ENCODE results near the gene USP13.

USP13 gene

DNA sequence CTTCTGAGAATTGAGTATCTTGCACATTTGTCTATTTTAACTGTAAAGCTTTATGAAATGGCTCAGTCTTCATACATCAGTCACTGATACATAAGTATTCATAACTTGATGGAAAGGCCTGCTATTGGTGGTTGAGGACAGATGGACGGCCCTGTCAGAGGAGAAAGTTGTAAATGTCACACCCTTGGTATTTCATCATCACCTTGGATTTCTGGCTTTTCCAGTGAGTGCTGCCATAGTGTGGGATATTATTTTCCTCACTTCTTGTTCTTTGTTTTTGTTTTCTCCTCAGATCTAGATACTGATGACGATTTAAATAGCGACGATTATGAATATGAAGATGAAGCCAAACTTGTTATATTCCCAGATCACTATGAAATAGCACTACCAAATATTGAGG, 47.9 kb downstream of the USP13 start:
- no peak for DNase-seq (ENCODE audit: low read depth in 3 of 3)

- DNase-seq (ENCODE audit: low read depth in 3 of 3): no peak
Observed at GRCh38 chr3:179701176-179701827, 48.5 kb downstream of the USP13 start.

DNA sequence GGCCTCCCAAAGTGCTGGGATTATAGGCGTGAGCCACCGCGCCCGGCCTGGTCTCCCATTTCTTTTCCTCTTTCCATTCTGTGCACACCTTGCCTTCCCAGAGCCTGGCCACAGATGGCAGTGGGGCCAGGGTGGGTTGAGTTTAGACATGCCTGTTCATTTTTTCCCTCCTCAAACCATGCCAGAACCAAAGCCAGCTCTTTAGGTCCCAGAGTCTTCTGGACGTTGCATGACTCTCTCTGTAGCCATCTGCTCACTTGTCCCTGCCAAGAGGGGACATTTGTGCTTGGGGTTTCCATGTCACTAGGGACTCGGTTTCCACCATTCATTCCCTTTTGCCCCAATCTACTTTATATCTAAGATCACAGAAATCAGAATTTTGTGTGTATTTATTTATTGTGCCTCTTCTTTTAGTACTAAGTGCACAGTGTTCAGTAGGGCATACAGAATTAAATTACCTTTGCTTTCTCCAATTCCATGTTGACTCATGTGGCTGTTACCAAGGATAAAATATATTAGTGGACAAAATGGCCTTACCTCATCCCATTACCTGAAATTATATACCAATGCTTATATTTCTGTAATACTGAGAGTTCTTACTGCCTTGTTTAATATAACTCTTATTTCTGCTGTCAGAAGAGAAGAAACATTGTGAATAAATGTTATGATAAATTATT, 49.6 kb downstream of the USP13 start:
- no peak for DNase-seq (ENCODE audit: low read depth in 3 of 3)

DNA sequence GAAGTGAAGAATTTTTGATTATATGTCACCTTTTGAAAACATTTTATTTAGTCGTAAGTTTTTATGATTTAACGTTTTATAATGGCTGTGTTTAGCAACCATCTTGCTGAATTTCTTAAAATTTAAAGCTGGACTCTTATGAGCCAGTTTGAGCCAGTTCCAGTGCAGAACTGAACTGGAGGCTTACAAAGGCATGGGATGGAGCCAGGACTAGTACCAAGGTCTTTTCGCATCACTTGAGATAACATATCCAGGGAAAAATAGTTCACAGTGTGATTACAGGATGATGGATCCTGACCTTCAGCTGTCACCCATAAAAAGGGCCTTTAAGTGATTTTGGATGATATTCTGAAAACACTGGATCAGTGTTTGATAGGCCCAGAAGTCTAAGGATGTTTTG, 51.0 kb downstream of the USP13 start:
- DNase-seq (ENCODE audit: low read depth in 3 of 3): no peak

- no peak for DNase-seq (ENCODE audit: low read depth in 3 of 3)
Observed at GRCh38 chr3:179706233-179706632, 53.4 kb downstream of the USP13 start.

GRCh38 chr3:179710079-179710478, 57.2 kb downstream of the USP13 start:
- DNase-seq (ENCODE audit: low read depth in 3 of 3): no peak

- DNase-seq (ENCODE audit: low read depth in 3 of 3): no peak
Observed at GRCh38 chr3:179713643-179714090, 60.8 kb downstream of the USP13 start.

GRCh38 chr3:179715582-179715981, 62.7 kb downstream of the USP13 start:
- DNase-seq (ENCODE audit: low read depth in 3 of 3): no peak

DNA sequence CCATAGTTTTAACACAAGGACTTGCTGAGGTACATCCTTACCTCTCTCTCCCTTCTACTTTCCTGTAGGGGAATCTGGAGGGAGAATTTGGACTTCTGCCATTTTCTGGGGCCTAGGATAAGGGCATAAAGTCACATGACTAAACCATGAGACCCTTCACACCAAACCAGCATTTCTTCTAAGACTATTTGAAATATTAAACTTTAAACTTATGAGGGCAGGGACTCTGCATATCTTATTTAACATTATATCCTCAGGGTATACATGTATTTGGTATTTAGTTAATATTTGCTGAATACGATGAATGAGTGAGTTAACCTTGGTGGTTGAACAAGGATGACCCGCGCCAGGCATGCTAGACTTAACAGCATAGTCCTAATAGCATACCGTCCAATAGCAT, 63.4 kb downstream of the USP13 start:
- no peak for DNase-seq (ENCODE audit: low read depth in 3 of 3)

- DNase-seq (ENCODE audit: low read depth in 3 of 3): no peak
Observed at GRCh38 chr3:179716811-179717210, 64.0 kb downstream of the USP13 start.

GRCh38 chr3:179717219-179717618, 64.4 kb downstream of the USP13 start:
- no peak for DNase-seq (ENCODE audit: low read depth in 3 of 3)

DNA sequence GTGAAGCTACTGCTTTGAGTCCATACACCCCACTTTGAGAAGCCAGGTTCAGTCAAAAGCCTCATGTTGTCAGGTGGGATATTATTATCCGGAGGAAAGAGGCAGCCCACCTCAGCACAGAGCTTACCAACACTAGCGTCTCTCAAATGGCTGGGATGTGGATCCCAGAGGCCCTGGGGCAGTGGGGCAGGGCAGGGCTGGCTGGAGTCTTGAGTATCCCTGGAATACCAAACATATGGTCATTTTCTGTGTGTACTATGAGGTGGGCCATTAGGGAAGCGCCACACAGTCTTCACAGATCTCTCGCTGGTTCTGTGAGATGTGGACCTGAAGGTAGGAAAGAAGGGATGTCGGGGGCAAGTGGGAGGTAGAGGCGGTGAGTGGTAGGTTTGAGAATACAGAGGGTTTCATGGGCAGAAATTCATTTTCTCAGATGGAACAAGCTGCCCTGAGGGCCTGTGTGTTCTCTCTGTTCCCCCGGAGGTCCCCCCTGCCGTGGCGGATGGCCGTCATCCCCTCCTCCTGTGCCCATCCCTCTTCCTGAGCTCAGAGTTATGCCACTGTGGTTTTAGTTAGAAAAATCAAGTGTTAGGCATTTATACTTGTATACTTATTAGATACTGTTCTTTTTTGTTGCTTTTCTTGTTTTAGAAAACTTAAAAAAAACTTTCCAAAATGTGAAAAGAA, 66.4 kb downstream of the USP13 start:
- DNase-seq (ENCODE audit: low read depth in 3 of 3): no peak

DNA sequence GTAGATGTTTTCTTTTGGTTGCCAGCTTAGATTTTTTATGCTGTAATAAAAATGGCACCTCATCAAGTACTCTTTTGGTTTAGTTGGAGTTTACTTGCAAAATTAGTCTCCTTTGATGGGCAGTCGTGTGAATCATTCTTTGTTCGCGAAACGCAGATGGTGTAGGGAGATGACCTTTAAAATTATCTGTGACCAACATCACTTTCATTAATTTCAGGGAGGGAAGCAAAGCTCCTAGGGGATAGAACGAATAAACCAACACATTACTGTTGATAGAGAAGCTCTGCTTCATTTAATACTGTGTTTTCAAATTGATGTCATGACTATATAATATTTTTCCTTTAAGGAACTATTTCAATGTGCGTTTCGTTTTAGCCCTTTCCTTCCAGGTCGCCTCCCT, 67.4 kb downstream of the USP13 start:
- DNase-seq (ENCODE audit: low read depth in 3 of 3): no peak

DNA sequence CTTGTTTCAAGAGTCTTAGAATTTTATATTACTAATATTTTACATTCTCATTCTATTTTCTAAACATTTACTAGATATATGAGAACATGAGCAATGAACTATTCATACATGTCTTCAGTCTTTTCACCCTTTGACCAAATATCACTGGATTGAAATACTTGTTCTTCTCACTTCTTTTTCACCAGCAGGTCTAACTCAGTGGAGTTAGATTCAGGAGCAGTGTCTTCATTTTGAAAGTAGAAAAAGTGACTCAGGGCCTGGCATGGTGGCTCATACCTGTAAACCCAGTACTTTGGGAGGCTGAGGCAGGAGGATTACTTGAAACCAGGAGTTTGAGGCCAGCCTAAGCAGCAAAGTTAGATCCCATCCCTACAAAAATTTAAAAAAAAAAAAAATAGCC, 70.8 kb downstream of the USP13 start:
- no peak for DNase-seq (ENCODE audit: low read depth in 3 of 3)

DNA sequence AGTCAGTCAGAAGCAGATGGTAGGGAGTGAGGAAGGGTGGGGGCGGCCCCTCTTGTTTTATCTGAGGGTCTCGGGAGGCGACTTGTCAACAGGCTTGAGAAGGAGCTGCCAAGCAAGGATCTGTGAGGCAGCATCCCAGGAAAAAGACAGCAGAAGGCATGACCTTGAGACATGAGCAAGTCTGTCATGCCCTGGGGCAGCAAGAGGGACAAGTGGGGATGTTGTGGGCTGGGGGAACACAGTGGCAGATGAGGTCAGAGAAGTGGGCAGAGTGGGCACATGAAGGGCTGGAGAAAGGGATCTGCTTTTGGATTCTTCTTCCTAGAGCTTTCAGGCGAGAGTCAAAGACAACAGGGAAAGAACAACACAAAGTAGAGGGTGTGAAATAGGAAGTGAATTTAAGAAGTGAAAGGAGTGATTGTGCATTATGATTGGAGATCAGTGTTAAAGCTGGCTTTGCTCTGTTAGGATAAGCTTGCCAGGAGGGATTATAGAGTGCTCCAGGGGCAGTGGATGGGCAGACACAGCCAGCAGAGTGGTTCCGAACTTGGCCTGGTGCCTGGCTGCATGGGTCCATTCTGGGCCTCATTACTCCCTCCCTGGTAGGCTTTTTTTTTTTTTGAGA, 73.3 kb downstream of the USP13 start:
- no peak for DNase-seq (ENCODE audit: low read depth in 3 of 3)

- no peak for DNase-seq (ENCODE audit: low read depth in 3 of 3)
Observed at GRCh38 chr3:179729086-179729485, 76.2 kb downstream of the USP13 start.

DNA sequence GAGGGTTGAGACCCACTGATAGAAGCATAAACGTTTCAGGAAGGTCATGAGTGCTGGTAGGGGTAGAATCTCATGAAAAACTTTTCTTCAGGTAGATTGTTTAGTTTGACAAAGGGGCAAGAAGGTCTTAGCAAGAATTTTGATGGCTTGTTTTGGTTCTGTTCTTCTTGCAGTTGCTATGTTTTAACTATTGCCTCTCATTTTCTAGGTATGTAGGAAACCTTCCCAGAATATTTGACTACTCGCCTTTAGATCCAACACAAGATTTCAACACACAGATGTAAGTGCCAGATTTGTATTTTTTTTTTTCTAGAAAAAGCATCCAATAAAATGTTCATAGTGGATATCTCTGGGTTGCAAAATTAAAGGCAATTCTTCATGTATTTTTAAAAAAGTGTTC, 77.1 kb downstream of the USP13 start:
- DNase-seq (ENCODE audit: low read depth in 3 of 3): no peak

- no peak for DNase-seq (ENCODE audit: low read depth in 3 of 3)
Observed at GRCh38 chr3:179730506-179730905, 77.7 kb downstream of the USP13 start.

- no peak for DNase-seq (ENCODE audit: low read depth in 3 of 3)
Observed at GRCh38 chr3:179731544-179731943, 78.7 kb downstream of the USP13 start.

DNA sequence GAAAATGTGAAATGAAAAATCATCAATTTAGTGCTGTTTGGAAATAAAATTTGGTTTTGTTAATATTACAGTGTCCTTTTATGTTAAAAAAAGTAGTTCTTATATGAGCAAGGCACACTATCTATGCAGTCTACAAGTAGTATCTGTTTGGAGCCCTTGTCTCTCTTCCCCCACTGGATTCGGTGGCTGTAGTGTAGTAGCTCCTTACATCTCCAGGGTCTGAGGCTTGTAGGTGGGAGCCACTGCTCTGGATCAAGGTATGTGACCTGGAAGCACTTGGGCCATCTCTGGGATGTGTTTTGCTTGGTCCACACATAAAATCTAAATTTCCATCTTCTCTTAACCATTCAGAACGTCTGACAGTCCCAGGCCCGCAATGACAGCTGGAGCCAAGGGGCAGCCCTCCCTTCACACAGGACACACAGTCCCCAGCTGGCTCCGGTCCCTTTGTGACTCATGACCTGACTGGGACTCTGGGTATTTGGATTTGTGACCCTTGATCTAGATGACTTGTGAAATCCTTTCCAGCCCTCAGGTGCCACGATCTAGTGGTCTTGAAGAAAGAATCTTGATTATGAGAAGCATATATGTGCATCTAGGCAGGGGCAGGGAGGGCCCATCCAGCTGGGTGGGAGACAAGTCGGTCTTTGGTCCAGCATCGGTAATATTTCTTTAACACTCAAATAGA, 80.0 kb downstream of the USP13 start:
- DNase-seq (ENCODE audit: low read depth in 3 of 3): no peak

DNA sequence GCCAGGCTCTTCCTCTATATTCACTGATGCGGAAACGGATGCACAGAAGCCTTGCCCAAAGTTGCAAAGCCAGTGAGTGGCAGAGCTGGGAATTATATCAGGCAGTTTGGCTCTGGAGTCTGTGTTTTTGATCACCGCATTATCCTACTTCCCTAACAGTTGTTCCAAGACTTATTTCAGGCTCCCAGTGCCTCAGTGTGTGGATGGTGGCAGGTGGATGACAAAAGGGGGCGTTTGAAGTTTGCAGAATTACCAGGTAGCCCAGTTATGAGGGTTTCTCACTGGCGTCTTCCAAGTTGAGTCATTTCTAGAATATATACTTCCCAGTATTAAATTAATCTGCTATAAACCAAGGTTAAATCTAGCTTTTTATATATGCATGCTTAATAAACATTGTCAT, 81.0 kb downstream of the USP13 start:
- no peak for DNase-seq (ENCODE audit: low read depth in 3 of 3)

All from stimulated activated CD4-positive, alpha-beta T cell treated with anti-CD3 and anti-CD28 coated beads, TNF-alpha, amount 100 ng/mL, for 24 hours (primary cell).